ENCODE measurements around the gene PPP1R3E.
"Not testable (repeated sequence)": the region's sequence is repeated elsewhere in the genome, so short reads cannot be mapped to it uniquely, and the experiment has no call there.

Gene PPP1R3E

DNA sequence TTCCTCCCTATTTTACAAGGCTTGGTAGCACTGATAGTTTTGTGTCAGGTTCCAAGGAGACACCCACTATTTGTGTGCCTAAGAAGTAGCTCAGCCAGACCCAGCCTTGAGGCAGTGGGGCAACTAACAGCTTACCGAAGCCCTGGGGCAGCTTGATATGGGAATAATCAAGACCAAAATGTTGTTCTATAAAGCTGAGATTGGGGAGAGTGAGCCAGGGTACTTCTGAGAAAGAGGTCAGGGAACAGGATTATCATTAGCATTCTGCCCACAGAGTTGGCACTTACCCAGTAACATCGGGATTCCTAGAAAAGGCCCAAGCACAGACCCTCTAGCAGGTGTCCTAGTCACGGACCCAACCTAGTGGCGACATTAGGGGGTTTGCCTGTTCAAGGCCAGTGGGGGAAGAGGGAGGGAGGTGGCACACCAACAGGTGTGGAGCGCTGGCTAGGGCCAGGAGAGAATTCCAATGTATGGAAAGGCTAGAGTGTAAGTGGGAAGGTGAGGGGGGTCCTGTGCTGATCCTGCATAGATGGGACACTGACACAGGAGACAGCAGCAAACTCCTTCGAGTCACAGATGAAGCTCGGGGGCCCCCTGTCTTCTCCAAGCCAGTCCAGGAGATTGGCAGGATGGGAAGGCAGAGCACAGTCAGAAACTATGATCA, 4.9 kb downstream of the PPP1R3E start:
- no peak for DNase-seq (ENCODE audit: low spot score)

DNA sequence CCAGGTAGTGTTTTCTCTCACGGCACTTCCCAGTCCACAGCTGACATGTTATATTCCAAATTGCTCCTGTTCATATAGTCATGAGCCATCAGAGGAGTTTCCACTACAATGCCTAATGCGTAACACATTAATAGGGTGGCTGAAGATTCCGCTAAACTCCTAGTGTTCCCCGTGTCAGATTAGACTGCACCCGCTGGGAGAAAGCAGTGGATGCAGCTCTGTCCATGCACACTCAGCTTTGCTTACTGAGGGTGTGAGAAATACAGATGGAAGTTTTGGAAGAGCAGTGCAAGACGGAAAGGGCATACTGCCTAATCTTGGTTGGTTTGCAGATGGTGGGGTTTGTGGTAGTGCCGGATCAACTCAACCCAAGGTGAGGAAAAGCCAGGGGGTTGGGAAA, 5.6 kb downstream of the PPP1R3E start:
- DNase-seq (ENCODE audit: low spot score): no peak

DNA sequence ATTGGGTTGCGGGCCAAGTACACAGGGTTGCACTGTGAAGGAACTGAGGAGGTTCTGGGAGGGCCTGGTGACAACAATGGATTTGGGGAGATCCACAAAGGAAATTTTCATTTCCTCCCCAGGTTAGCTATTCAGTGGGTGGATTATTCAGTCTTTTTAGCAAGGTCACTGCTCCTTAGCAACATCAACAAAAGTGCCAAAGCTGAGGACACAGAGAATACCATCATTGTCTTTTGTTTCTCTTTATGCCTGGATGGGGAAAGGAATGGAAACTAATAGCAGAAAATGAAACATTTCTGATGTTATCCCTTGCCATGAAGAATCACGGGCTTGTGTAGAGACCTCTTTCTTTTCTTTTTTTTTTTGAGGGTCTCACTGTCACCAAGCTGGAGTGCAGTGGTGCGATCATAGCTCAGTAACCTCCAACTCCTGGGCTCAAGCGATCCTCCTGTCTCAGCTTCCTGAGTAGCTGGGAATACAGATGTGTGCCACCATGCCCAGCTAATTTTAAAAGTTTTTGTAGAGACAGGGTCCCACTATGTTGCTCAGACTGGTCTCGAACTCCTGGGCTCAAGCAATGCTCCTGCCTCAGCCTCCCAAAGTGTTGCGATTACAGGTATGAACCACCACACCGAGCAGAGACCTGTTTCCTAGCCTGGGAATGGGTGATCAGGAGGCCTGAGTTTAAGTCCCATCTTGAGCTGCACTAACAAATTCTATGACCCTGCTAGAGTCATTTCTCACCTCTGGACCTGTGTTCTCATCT, 6.5 kb downstream of the PPP1R3E start:
- DNase-seq (ENCODE audit: low spot score): no peak

DNA sequence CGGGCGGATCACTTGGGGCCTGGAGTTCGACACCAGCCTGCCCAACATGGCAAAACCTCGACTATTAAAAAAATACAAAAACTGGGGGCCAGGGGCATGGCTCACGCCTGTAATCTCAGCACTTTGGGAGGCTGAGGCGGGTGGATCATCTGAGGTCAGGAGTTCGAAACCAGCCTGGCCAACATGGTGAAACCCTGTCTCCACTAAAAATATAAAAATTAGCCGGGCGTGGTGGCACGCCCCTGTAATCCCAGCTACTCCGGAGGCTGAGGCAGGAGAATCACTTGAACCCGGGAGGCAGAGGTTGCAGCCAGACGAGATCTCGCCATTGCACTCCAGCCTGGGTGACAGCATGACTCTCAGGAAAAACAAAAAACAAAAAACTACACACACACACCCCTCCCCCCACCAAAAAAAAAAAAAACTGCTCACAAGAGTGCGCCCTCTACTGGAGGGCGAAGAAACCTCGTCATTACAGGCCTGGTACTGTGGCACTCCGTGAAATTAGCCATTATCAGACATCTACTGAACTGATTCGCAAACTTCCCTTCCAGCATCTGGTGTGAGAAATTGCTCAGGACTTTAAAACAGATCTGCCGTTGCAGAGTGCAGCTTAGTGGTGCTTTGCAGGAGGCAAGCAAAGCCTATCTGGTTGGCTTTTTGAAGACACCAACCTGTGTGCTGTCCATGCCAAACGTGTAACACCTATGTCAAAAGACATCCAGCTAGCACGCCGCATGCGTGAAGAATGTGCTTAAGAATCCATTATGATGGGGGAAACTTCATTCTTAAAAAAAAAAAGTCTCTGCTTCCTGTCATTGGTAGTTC, 7.7 kb downstream of the PPP1R3E start:
- DNase-seq (ENCODE audit: low spot score): peak; percentile 61

DNA sequence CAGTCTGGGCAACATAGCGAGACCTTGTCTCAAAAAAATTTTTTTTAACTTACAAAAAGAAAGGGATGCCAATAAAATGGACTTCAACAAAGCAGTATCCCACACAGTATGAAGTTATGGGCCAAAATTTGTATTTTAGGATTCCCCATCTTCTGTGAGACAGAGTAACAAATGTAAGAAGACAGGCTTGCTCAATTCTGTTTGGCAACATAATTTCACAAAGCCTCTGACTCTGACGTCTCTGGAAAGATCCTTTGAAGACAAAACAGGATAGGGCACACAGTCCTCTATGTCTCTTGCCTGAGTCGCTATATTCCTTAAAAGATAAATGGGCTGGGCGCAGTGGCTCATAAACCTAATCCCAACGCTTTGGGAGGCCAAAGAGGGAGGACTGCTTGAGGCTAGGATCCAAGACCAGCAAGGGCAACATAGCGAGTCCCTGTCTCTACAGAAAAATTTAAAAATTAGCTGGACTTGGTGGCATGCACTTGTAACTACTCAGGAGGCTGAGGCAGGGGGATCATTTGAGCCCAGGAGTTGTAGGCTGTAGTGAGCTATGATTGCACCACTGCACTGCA, 15.7 kb downstream of the PPP1R3E start:
- DNase-seq (ENCODE audit: low spot score): no peak

DNA sequence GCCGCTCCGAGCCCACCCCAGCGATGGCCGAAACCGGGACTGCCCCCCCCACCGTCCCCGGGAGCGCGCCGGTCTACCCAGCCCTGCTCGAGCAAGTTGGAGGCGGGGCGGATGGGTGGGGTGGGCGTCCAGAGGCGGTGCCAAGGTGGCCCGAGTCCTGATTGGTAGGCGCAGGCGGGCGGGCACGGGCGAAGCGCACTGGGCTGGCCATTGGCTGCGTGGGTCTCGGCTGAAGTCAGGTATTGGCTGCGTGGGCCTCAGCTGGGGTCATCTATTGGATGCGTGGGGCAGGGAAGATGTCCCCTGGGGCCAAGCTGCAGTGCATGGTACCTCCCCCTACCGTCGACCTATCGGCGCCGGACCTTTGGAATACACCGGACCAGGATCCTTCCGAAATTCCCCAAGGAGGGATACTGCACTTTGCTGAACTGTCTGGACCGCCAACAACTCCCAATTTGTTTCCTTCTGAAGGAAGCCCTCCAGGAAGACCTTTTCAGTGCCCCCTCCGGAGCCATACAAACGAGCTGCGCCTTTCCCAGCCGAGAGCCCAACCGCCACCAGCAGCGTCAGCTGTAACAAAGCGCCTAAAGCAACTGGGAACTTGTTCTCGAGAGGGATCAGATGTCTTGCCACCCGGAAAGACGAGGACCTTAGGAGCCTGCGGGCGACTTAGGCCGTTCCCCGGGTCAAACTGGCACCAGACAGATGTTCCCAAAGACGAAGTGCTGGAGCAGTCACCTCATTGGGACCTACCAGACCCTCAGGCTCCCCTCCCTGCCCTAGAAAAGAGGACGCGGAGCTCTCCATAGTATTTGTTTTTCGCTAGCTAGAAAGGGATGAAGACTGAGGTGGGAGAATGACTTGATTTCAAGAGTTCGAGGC, 16.4 kb downstream of the PPP1R3E start, which contains the start of gene HOMEZ:
HOMEZ (minus strand) TSS at position 113 of the 882 bp plus-strand sequence. CDS start 180 bp downstream, outside the sequence.
- peak; percentile 95 for DNase-seq (ENCODE audit: low spot score)

DNA sequence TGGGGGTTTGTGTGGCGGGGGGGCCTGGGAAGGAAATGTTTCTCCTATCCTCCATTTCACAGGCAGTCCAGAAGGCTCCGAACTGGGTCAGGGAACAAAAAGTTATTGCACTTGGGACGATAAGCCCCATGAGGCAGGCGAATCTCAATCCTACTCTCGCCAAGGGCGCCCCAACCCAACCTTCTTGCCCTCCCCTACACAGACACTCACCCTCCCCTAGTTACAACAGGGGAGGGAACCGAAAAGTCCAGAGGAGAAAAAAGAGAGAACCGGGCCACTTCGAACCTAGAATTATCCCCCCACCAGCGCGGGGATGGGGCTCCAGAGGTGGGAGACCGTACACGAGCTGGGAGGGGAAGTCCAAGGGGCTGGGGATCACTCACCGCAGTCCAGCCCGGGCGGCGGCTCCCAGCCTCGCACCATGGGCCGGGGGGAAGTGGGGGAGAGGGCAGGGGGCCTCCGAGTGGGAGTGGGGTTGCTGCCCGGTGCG, 17.1 kb downstream of the PPP1R3E start:
- DNase-seq (ENCODE audit: low spot score): peak; percentile 4

DNA sequence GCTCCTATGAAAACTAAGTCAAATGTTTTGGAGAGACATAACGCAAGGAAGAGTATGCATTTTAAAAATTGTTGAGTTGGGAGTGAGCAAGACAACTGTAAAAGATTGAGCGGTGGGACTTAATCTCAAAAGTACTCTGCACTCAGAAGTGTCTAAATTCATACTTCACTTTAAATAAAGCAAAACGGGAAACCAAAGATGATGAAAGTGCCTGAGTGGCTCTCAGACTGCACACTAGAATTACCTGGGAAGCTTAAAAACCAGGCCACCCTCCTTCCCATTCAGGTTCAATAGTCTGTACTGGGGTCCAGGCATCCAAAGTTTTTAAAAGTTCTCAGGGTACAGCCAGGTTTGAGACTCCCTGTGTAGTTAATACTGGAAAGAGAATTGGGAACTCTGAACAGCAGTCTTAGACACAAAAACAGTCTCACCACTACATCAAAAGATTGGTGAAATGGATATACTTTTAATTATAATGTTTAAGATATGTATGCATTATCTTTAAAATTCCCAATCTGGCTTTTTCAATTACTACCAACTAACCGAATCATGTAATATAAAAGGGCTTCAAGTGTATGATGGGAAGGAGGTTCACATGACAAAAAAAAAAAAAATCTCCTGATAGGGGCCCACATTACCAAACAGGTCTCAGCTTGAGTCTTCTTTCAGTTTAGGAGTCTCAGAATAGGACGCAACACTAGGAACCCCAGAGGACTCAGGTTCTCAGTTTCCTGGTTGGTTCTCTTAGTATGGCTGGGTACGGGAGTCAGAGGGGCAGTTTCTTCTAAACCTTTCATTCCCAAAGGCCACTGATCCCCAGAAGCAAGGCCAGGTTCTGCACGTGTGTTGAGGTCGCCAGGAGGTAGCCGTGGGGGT, 17.8 kb downstream of the PPP1R3E start:
- DNase-seq (ENCODE audit: low spot score): no peak

DNA sequence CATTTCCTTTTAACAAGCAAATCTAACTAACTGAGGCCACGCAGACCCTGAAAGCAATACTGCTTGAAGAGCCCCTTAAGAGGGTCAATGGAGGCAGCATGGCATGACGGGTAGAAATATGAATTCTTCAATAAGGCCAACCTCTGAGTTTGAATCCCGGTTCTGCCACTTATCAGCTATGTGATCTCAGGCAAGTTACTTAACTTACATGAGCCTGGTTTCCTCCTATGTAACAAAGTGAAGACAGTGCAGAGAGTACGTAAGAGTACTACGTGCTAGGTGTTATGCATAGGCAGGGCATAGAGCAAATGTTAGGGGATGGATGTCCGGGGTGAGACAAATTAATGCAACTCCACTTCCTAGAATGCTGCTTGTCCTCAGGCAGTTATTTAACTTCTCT, 21.4 kb downstream of the PPP1R3E start:
- DNase-seq (ENCODE audit: low spot score): no peak

DNA sequence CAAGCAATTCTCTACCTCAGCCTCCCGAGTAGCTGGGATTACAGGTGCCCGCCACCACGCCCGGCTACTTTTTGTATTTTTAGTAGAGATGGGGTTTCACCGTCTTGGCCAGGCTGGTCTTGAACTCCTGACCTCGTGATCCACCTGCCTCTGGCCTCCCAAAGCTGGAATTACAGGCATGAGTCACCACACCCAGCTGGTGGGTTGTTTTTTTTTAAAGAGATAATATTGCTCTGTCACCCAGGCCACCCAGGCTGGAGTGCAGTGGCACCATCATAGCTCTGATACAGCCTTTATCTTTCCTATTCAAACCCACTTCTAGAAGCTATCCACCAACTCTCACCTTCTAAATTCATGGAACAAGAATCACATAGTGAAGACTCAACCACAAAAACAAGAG, 24.7 kb downstream of the PPP1R3E start:
- not testable (repeated sequence) for DNase-seq (ENCODE audit: low spot score)

DNA sequence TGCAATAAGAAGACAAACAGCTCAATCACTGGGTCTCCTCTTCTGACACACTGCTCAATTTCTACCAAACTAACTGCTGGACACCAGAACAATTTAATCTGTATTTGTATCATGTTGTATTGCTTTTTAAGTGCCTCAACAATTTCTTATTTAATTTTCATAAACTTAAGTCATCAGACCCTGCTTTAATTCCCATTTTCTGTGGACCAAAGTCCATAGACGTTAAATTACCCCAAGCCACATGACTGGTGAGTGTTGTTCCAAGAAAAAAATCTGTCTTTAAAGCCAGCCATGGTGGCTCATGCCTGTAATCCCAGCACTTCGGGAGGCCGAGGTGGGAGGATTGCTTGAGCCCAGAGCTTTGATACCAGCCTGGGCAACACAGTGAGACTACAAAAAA, 25.5 kb downstream of the PPP1R3E start:
- no peak for DNase-seq (ENCODE audit: low spot score)

DNA sequence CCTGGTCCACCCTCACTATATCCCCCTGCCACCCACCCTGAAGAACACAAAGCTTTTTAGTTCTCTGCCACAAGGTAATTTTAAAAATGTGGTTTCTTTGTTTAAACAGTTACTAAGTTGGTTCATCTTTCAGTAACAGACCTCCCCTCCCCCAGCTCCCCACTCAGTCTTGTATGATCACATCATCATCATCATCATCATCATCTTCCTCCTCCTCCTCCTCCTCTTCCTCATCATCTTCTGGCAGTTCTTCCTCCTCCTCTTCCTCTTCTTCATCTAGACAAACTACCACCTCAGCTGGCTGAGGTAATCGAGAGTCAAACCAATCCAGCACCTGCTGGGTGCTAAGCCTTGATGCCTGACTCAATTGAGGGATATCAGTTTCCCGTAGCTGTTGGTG, 27.2 kb downstream of the PPP1R3E start:
- no peak for DNase-seq (ENCODE audit: low spot score)

DNA sequence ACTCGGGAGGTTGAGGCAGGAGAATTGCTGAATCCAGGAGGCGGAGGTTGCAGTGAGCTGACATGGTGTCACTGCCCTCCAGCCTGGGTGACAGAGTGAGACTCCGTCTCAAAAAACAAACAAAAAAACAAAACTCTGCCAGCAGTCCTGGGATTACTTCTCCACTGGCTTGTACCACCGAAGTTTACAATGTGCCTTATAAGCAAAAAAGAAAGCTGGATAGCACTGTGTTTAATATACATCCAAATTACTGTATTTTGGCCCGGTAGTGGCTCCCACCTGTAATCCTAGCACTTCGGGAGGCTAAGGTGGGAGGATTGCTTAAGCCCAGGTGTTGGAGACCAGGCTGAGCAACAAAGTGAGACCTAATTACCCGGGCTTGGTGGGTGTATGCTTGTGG, 33.5 kb downstream of the PPP1R3E start:
- no peak for DNase-seq (ENCODE audit: low spot score)

DNA sequence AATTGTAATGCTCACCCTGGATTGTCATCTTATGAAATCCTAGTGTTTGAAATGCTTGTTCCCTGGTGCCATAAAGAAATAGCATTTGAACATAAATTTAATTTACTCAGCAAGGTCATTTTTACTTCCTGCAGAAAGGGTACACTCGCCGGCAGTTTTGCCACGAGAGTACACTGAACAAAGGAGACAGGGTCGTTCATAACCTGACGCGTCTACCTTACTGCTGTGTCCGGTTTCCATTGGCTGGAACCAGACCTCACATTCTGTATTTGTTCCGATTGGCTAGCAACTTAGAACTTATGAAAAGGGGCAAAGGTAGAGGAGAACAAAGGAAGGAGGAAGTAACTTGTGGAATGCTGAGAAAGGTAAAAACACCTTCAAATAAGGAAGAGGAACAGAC, 41.8 kb downstream of the PPP1R3E start:
- not testable (repeated sequence) for DNase-seq (ENCODE audit: low spot score)

DNA sequence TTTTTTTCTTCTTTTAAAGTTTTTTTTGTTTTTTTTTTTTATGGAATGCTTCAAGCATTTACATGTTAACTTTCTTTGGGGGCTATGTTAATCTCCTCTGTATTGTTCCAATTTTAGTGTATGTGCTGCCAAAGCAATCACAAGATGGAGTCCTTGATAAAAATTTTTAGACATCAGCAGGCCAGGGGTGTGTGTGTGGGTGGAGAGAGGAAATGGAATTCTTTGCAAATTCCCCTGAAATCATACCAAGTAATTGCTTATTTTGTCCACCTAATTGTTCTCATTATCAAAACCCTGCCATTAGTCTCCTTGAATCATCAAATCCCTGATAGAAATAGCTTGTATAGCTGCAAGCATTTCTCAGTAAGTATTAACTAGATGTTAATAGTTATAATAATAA, 43.2 kb downstream of the PPP1R3E start:
- DNase-seq (ENCODE audit: low spot score): no peak

DNA sequence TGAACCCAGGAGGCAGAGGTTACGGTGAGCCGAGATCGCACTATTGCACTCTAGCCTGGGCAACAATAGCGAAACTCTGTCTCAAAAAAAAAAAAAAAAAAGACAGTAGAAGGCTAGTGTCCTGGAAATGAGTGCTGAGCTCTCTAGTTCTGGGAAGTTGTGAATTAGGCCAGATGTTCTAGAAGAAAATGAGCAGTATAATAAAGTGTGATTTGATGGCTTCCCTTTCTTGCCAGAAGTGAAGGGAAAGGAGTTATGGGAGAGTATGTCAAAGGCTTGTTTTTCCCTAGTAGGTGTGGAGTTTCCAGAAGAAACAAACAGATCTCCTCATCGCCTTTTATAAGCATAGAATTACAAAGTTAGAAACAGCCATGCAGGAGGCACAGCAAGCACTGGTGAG, 44.4 kb downstream of the PPP1R3E start:
- DNase-seq (ENCODE audit: low spot score): no peak

DNA sequence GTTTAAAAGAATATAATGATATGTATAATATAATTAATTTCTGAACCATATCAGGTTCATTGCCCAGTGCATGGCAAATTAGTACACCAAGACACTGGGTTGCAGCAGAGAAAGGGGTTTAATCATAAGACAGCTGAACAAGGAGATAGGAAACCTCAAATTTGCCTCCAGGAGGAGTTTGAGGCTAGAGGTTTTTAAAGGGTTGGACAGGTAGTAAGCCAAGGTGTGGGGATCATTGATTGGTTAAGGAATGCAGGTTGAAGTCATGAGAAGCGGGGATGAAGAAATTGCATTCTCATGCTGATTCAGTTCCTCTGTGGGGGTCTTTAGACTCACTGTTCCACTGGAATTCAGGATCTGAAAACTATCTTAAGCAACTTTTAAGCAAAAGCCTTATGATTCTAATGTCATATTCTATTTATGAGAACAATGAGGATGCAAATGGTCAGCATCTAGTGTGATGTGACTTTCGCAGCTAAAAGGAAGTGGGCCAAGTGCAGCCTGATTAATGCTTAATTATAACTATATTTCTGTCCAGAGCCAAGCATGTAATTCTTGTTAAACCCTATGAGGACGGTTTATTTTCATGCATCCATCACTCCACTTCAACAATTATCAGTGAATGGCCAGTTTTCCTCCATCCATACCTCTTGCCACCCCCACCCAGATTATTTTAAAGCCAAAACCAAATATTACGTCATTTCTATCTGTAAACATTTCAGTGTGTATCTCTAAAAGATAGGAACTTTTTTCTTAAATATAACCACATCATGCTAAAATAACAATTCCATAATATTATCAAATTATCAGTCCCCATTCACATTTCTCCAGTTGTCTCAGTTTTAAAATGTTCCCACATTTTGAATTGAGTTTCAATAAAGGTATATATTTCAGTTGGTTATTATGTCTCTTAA, 50.0 kb downstream of the PPP1R3E start:
- DNase-seq (ENCODE audit: low spot score): no peak

DNA sequence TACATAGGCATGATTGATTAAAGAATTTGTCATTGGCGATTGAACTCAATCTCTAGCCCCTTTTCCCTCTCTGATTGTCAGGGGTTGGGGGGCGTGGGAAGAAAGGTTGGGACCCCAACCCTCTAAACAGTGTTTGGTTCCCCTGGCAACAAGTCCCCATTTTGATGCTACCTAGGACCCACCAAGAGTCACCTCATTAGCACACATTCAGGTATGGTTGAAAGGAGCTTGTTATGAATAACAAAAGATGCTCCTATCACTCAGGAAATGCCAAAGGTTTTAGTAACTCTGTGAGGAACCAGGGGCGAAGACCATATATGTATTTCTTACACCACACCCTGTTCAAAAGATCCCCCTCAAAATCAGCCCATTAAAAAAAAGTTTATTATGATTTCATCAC, 50.7 kb downstream of the PPP1R3E start:
- no peak for DNase-seq (ENCODE audit: low spot score)

DNA sequence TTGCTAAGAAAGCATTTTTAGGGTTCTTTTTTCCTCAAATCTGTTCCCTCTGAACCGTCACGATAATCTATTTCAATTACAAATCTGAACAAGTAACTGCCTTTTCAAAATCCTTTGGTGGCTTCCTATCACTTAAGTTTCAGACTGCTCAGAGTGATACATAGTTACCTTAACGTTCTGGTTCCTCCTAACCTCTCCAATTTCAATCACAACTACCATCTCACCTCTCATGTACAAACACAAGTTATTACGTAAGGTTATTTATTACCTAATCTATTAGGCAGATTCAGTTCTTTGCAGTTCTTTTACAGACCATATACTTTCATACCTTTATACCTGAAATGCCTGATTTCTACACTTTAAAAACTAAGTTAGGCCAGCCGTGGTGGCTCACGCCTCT, 52.8 kb downstream of the PPP1R3E start:
- DNase-seq (ENCODE audit: low spot score): no peak

Measured in kidney capillary endothelial cell (primary cell).